ENCODE data around the gene NRP1. TPM values are rescaled to one million over a fixed set of nuclear protein-coding genes. Genes with fewer than 3 reads are reported as not detected.
"Not testable (repeated sequence)": the region's sequence is repeated elsewhere in the genome, so short reads cannot be mapped to it uniquely, and the experiment has no call there.

The NRP1 gene
- polyA plus RNA-seq, 1 of the 3 experiments (the other 2 are of a cell fraction), result 129 TPM

DNA sequence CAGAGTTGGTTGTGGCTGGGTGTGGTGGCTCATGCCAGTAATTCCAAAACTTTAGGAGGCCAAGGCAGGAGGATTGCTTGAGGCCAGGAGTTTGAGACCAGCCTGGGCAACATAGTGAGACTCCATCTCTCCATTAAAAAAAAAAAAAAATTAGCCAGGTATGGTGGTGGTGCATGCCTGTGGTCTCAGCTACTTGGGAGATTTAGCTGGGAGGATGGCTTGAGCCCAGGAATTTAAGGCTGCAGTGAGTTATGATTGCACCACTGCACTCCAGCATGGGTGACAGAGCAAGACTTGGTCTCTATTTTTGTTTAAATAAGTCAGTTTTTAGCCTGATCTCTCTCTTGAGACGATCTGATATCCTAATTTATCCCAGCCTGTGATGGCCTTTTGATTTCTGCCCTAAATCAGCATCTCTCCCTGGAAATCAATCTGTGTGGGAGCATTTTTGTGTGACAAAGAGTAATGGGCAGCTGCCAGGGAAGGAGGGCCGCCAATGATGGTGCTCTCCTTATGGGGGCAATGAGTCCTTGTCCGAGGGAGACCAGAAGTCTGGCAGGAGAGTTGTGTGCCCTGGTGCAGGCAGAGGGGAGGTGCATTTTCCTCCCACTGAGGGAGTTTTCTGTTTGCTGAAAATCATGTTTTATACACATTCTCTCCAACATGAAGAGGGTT, 111.0 kb downstream of the NRP1 start:
- TF ChIP-seq TAF1 (IDR thresholded peaks at IDR 0.05; ENCODE audit: borderline replicate concordance, low read depth, low read length) (no peak), EZH2phosphoT487 (IDR thresholded peaks at IDR 0.05; ENCODE audit: borderline replicate concordance, low read depth) (no peak), FOSL2 (IDR thresholded peaks at IDR 0.05; ENCODE audit: borderline replicate concordance, low read depth) (no peak), NRF1 (IDR thresholded peaks at IDR 0.05; ENCODE audit: low read depth, low read length) (no peak), MEF2A (IDR thresholded peaks at IDR 0.05; ENCODE audit: borderline replicate concordance, low read depth) (no peak), ELF1 (IDR thresholded peaks at IDR 0.05) (no peak), SIN3A (IDR thresholded peaks at IDR 0.05; ENCODE audit: borderline replicate concordance, low read depth, low read length) (no peak), EP300 (IDR thresholded peaks at IDR 0.05; ENCODE audit: borderline replicate concordance in 1 of 2, low read depth in 1 of 2, low read length in 1 of 2) (no peak), RCOR1 (IDR thresholded peaks at IDR 0.05; ENCODE audit: low read length) (no peak), JUND (IDR thresholded peaks at IDR 0.05) (no peak), FOXJ3 (CRISPR knock-in tag; IDR thresholded peaks at IDR 0.05) (no peak), SMC3 (IDR thresholded peaks at IDR 0.05; ENCODE audit: low read depth, low read length) (no peak), POLR2AphosphoS5 (IDR thresholded peaks at IDR 0.05; ENCODE audit: low read depth, low read length) (no peak), FOXM1 (IDR thresholded peaks at IDR 0.05; ENCODE audit: low read depth) (no peak), YY1 (IDR thresholded peaks at IDR 0.05; ENCODE audit: low read depth) (no peak), TEAD4 (IDR thresholded peaks at IDR 0.05; ENCODE audit: borderline replicate concordance, insufficient read depth) (no peak)
- TF ChIP-seq, protein P1, sequence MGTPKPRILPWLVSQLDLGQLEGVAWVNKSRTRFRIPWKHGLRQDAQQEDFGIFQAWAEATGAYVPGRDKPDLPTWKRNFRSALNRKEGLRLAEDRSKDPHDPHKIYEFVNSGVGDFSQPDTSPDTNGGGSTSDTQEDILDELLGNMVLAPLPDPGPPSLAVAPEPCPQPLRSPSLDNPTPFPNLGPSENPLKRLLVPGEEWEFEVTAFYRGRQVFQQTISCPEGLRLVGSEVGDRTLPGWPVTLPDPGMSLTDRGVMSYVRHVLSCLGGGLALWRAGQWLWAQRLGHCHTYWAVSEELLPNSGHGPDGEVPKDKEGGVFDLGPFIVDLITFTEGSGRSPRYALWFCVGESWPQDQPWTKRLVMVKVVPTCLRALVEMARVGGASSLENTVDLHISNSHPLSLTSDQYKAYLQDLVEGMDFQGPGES (IDR thresholded peaks at IDR 0.05; ENCODE audit: low read depth, low read length), result no peak
- CTCF ChIA-PET, result interaction anchor here (0.6 to 4.0 kb wide), 3 partner anchors 30 to 1419 kb away, joined by 3 to 13 read pairs (median 3); no protein-coding TSS in a partner anchor
- Histone ChIP-seq H3K79me2 (ENCODE audit: insufficient read depth) (peaks cover 33% of the 10 kb centered on the region), H2AFZ (ENCODE audit: low read depth) (no peak overlapping the region), H3K9me2 (no peaks in the 10 kb centered on the region), H3K9ac (no peak overlapping the region), H3K27me3 (ENCODE audit: insufficient read depth) (no peaks in the 10 kb centered on the region), H3K4me1 (ENCODE audit: control insufficient read depth in 1 of 2, insufficient read depth in 2 of 2, low read depth in 1 of 2, low read length in 1 of 2) (no peaks in the 10 kb centered on the region; a peak in 1 of 4 replicates), H3K9me3 (no peaks in the 10 kb centered on the region), H3K27ac (ENCODE audit: low read depth in 2 of 2, low read length in 1 of 2) (no peak overlapping the region), H3F3A (replicated peaks; ENCODE audit: insufficient read depth) (peaks cover 25% of the 10 kb centered on the region), H3K4me3 (ENCODE audit: low read depth in 2 of 2, low read length in 1 of 2) (no peak overlapping the region), H3K36me3 (replicated peaks in 1 of 2; ENCODE audit: control insufficient read depth in 1 of 2, insufficient read depth in 2 of 2, low read length in 1 of 2) (peaks cover 29 to 93% of the 10 kb centered on the region in 2 experiments), H4K20me1 (ENCODE audit: insufficient read depth) (no peaks in the 10 kb centered on the region), H3K4me2 (no peak overlapping the region)
- 95% methylated on average over 3 of the region's 3 CpGs for WGBS (ENCODE audit: low lambda C conversion rate)
- no peak for DNase-seq
- POLR2A ChIA-PET, result no interaction called here

DNA sequence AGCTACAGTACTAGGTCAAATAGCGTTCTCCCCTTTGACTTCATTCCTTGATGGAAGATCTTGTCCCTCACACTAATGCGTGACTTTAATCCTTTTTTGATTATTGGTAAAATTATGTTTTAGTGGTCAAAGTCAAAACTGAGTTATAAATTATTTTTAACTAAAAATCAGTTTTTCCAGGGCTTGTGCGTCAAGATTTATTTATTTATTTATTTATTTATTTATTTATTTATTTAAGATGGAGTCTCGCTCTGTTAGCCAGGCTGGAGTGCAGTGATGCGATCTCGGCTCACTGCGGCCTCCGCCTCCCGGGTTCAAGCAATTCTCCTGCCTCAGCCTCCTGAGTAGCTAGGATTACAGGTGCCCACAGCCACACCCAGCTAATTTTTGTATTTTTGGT, 112.2 kb downstream of the NRP1 start:
- H3K9me2 ChIP-seq; H3K4me3 ChIP-seq (ENCODE audit: low read depth in 2 of 2, low read length in 1 of 2); DNase-seq; H3K27ac ChIP-seq (ENCODE audit: low read depth in 2 of 2, low read length in 1 of 2); POLR2A ChIA-PET; H4K20me1 ChIP-seq (ENCODE audit: insufficient read depth); H3K4me2 ChIP-seq; CTCF ChIA-PET; H2AFZ ChIP-seq (ENCODE audit: low read depth); H3K9me3 ChIP-seq; H3K27me3 ChIP-seq (ENCODE audit: insufficient read depth); H3K9ac ChIP-seq: not testable (repeated sequence)
- Histone ChIP-seq H3K4me1 (ENCODE audit: control insufficient read depth in 1 of 2, insufficient read depth in 2 of 2, low read depth in 1 of 2, low read length in 1 of 2) (peaks cover 6 to 11% of the 10 kb centered on the region in 2 experiments; a peak in 3 of 4 replicates), H3K79me2 (ENCODE audit: insufficient read depth) (peaks cover 23% of the 10 kb centered on the region), H3F3A (replicated peaks; ENCODE audit: insufficient read depth) (peaks cover 34% of the 10 kb centered on the region), H3K36me3 (replicated peaks in 1 of 2; ENCODE audit: control insufficient read depth in 1 of 2, insufficient read depth in 2 of 2, low read length in 1 of 2) (peaks cover 29 to 91% of the 10 kb centered on the region in 2 experiments)
- WGBS (ENCODE audit: low lambda C conversion rate), result 96% methylated on average over 9 of the region's 9 CpGs

All from SK-N-SH (cell line).